GM21360 (cell line): Measurements from ENCODE around the gene TDRD9.

ENCODE experiments used
- ATAC-seq: cut with Tn5 transposase; IDR thresholded peaks from one replicate; pipeline ENCODE4 v1.9.1; 2021; ENCODE audit warnings: mild to moderate bottlenecking, moderate library complexity; ENCODE audit not compliant: unreplicated experiment

The TDRD9 gene

GRCh38 chr14:103890821-103891666 is 37.2 kb upstream of the TDRD9 start:
- ATAC-seq: no peak

GRCh38 chr14:103891667-103892215 is 36.5 kb upstream of the TDRD9 start:
- no peak for ATAC-seq

GRCh38 chr14:103892247-103892646 is 36.0 kb upstream of the TDRD9 start:
- ATAC-seq: no peak

DNA sequence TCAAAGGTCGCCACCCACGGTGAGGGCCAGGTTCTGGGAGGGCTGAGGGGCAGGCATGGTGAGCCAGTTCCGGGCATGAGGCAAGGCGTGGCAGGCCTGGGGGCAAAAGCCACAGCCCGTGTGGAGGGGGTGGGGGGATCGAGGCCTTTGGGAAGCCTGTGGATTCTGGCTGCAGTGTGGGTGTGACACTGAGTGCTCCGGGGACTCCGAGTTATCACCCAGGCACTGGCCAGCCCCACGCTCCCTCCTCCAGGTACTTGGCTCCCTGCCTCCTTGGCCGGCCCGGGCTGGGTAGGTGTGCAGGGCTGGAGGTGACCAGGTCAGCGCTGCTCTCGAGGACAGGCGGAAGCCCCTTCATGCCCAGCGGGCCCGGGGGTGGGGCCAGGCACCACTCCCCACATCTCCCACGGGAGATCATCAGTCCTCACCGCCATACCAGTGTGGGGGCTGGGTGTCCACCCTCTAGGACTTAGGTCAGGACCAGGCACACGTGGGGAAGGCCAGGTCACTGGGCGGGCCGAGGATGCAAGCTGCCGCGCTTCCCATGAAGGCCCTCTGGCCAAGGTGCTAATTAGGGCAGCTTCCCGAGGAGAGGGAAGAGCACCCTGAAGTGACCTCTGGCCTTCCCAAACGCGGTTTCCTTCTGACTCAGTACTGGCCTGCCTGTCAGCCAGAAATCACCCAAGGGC is 34.1 kb upstream of the TDRD9 start:
- no peak for ATAC-seq

DNA sequence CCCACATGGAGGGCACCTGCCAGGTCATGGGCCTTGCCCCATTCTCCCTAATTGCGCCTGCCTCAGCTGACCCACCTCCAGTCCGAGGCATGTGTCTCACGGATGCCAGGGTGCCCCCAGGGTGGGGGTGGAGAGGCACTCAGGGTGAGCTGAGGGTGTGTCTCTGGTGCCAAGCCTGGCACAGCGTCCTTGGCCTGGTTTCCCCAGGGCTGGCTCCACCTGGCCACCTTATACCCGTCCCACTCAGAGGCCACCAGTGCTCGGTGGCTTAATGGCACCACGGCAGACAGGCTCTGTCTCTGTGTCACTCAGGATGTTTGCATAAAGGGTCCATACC is 33.6 kb upstream of the TDRD9 start:
- no peak for ATAC-seq

GRCh38 chr14:103896578-103896977 is 31.7 kb upstream of the TDRD9 start:
- ATAC-seq: no peak

GRCh38 chr14:103897075-103897947 is 30.9 kb upstream of the TDRD9 start:
- no peak for ATAC-seq

DNA sequence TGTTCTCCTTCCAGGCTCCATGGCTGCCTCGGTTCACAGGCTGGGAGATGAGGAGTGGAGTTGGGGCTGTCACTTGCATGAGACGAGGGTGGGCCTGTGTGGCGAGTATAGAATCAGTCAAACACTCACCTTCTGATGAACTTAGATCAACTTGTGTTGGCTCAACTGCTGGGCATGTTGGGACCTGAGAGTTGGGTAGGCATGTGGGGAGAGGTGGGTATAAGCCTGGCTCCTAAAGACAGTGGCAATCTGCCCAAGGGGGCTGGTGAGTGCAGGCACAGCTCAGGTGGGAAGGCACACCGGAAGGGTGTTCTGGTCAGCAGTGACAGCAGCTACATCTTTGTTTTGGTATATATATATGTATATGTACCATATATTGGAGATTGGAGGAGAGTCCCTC is 30.1 kb upstream of the TDRD9 start:
- no peak for ATAC-seq

- no peak for ATAC-seq
These were observed 29.5 kb upstream of the TDRD9 start for GRCh38 chr14:103898711-103899110.

DNA sequence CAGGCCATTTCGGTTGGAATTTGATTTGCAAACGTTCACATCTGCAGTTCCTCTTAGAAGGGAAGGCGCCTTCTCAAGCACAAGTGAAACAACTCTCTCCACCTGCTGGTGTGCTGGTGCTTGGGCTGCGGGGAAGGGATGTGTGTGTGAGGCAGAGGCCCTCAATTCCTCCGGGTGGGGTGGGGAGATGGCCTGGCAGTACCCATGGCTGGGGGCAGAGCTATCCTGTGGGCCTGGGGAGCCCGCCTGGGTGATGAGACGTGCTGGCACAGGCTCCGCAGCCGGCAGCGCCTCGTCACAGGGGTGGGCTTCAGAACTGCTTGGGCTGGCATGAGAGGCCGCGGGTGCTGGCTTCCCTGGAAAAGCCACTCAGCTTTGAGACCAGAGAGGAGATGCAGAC is 28.9 kb upstream of the TDRD9 start:
- ATAC-seq: no peak

- no peak for ATAC-seq
These were observed 28.4 kb upstream of the TDRD9 start for GRCh38 chr14:103899833-103900232.

- ATAC-seq: no peak
These were observed 23.7 kb upstream of the TDRD9 start for GRCh38 chr14:103904493-103905107.

- no peak for ATAC-seq
These were observed 22.3 kb upstream of the TDRD9 start for GRCh38 chr14:103905842-103906456.

GRCh38 chr14:103908580-103908979 is 19.7 kb upstream of the TDRD9 start:
- no peak for ATAC-seq

GRCh38 chr14:103909531-103910261 is 18.6 kb upstream of the TDRD9 start:
- ATAC-seq: no peak

DNA sequence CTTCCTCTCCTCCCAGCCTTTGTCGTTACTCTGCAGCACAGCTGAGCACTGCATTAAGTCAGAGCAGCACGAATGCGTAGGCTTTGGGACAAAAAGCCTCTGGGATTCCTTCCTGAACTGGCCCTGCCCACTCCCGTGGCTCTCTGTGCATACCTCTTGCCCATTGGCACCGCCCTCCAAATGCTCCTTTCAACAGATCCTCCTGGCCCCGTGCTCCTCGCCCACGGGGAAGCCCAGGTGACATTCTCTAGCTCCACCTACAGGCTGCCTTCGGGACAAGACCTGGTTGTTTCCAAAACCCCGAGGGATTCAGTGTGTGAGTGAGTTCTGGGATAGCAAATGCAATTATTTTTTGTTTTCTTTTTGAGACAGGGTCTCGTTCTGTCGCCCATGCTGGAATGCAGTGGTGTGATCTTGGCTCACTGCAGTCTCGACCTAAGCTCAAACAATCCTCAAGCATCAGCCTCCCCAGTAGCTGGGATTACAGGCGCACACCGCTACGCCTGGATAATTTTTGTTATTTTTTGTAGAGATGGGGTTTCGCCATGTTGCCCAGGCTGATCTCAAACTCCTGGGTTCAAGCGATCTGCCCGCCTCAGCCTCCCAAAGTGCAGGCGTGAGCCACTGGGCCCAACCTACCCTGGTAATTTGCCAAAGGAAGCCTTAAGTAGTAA is 17.9 kb upstream of the TDRD9 start:
- ATAC-seq: no peak

- ATAC-seq: no peak
These were observed 17.3 kb upstream of the TDRD9 start for GRCh38 chr14:103910984-103911383.

DNA sequence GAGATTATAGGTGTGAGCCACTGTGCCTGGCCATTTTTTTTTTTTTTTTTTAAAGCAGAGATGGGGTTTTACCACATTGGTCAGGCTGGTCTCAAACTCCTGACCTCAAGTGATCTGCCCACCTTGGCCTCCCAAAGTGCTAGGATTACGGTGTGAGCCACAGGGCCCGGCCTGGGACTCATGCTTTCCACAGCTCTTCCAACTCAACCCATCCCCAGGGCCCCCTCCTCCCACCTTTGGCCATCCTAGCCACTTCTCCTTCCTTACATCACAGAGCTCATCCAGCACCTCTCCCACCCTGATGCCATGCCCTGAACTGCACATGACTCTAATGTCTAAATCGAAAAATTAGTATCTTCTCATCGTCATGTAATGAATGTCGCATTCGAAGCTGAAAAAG is 12.6 kb upstream of the TDRD9 start:
- ATAC-seq: no peak

DNA sequence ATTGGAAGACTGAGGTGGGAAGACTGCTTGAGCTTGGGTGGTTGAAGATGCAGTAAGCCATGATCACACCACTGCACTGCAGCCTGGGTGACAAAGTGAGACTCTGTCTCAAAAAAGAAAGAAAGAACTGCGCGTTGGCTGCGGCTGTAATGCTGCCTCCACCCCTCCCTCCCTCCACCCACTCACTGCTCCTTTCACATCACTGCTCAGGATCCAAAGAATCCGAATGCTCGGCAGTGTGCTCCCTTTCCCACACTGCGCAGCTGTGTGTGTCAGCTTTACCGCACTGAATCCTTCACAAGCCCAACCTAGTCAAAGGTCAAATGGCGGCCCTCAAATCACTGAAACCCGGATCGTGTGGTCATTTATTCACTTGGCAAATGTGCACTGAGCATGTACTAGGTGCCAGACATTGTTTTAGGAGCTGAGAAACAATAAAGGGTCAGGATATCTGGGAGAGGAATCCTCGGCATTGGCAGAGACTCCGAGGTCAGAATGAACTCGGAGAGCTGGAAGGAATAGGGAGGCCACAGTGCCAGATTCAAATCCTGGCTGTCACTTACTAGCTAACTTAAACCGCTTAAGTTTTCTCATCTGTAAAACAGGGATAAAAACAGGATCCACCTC is 11.5 kb upstream of the TDRD9 start:
- ATAC-seq: no peak
